Ureter (tissue), 1 donor: ENCODE data around the gene CSN1S1. TPM values are rescaled to one million over a fixed set of nuclear protein-coding genes. Genes with fewer than 3 reads are reported as not detected.
"Not testable (repeated sequence)": the region's sequence is repeated elsewhere in the genome, so short reads cannot be mapped to it uniquely, and the experiment has no call there.

ENCODE experiments used
- DNase-seq: peaks from one replicate; pipeline ENCODE4 v3.0.0-alpha.2; 2020; ENCODE audit warnings: low spot score
- total RNA-seq: library from RNA; stranded (reverse); gene quantifications from one replicate; pipeline ENCODE4 v1.2.4, GENCODE V29; 2023
- donor health status: DM: yes; HTN: yes; CAD: no.

Gene CSN1S1, protein sequence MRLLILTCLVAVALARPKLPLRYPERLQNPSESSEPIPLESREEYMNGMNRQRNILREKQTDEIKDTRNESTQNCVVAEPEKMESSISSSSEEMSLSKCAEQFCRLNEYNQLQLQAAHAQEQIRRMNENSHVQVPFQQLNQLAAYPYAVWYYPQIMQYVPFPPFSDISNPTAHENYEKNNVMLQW
- not detected for total RNA-seq

DNA sequence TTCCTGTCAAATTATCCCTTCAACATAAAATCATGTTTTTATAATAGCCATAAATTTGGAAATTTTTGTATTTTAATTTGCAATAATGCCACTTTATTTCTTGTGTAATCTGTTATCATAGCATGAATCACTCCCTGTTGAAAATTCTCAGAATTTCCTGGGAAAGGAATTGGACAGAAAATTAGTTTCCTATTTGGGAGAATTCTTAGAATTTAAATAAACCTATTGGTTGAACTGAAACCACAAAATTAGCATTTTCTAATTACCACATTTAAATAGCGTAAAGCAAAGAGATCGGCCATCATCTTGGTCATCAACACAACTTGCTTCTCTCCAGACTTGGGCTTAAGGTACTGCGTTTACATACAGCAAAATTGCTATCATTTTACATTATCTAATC lies at the start of gene CSN1S1:
Gene CSN1S1, plus strand, starts transcription at position 301 of the 400 bp plus-strand sequence. CDS start 1,488 bp downstream, outside the sequence.
- no peak for DNase-seq

GRCh38 chr4:69881173-69881773 lies 49.6 kb upstream of the CSN1S1 start:
- DNase-seq = no peak

DNA sequence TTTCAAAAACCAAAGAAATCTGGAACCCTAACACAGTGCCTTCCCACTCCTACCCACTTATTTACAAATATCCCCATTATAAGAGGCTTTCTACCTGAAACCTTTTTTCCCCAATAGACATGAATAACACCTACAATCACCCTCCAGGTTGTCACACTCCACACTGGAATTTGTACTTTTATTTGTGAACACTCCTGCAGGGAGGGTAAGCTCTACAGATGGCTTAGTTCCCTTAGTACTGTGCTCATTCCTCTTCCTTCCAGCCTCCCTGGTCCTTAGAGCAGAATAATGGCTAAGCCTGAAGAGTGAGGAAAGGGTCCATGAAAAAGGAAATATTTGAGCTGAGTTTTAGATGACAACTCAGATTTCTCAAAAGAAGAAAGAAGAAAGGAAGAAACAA lies 48.7 kb upstream of the CSN1S1 start:
- DNase-seq = no peak

GRCh38 chr4:69888336-69888735 lies 42.5 kb upstream of the CSN1S1 start:
- DNase-seq = no peak

DNA sequence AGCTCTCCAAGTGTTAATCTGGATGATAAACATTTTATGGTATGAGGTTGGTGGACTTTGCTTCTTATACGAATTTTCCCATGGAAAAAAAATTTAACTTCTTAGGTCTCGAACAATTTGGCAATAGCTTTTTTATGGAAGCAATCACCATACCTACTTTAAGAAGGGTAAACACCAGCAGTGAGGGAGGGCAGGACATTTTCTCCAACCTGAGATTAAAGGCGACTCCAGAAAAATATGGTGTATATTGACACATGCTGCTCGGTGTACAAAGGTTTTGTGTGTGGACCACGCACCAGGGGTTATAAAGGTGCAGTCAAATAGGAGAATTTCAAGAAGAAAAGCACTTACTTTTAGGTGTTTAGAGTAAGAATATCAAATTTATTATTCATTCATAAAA lies 36.7 kb upstream of the CSN1S1 start:
- no peak for DNase-seq

DNA sequence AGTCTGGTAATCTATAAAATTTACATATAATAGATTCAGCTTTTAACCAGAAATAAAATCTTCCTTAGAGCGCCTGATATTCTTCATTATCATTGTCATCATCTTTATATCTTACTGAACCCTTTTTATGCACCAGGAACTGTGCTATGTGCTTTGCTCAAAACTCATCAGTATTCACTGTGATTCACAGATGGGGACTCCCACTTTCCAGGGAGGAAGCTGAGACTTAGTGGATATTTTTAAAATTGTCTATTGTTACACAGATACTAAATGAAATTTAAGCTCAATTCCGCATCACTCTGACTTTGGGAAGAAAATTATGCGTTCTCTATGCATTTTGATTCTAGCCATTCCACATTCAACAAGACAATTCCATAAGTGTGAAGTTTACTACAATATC lies 36.1 kb upstream of the CSN1S1 start:
- DNase-seq = no peak

- DNase-seq = no peak
Measured at GRCh38 chr4:69896530-69897116, 34.2 kb upstream of the CSN1S1 start.

DNA sequence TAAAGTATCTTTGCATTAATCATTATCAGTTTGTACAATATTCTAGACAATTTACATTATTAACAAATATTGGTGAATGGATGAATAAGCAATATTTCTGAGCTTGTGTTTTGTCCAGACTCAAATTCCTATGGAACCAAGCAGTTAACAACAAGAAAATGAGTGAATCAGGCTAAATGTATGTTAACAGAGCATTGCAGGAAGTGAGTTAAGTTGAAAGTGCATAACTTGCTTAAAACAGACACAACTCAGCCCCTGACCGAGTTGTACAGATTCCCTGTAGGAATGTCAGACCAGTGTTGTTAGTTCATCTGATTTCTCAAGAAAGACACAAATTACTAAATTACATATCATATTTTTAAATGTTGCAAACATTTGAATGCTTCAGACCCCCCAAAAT lies 23.7 kb upstream of the CSN1S1 start:
- no peak for DNase-seq

DNA sequence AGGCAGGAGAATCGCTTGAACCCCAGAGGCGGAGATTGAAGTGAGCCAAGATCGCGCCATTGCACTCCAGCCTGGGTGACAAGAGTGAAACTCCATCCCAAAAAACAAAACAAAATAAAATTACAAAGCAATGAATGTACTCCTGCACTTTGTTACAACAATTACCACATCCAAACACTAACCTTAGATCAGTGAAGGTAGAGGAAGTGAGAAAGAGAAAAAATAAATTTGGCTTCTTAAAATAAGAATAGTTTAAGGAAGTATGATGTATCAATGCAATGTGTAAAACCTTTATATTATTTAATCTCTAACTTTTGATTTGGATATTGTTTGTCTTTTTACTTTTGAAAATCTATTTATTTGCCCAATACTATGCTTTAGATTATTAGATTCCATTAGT lies 21.7 kb upstream of the CSN1S1 start:
- no peak for DNase-seq

DNA sequence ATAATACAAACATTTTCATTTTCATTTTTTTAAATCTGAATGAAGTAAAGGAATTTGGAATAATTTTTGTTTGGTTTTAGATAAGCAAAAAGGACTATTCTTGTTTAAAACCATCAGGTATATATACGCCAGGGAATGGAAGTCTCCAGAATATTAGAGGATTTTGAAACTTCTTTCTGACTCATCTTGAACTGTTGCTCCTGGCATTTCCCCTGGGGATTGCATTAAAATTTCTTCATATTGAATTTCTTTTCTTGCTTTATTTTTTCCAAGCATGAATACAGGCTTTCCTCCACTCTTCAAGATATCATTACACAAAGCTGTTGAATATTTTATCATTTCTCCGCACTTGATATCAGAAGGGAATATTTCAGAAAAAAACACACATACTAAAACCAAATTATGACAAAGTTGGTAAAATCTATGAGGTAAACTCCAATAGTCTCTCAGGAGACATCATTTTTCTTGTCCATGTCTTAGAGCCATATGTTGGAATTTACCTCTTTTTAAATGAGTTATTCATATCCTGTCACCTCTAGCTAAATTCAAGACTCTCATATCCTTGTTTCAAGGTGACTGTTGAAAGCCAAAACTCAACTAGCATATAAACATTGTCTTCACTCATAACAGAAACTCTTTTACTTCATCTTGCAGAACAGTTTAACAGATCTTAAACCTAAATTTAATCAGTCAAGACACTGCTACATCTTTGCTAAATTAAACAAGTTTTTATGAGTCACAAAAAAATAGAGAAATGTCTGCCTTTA lies 20.7 kb upstream of the CSN1S1 start:
- no peak for DNase-seq

GRCh38 chr4:69920874-69921273 lies 10.0 kb upstream of the CSN1S1 start:
- DNase-seq = no peak

GRCh38 chr4:69923782-69924410 lies 7.0 kb upstream of the CSN1S1 start:
- not testable (repeated sequence) for DNase-seq

- DNase-seq = no peak
Measured at GRCh38 chr4:69934150-69934549, 3.3 kb downstream of the CSN1S1 start.

DNA sequence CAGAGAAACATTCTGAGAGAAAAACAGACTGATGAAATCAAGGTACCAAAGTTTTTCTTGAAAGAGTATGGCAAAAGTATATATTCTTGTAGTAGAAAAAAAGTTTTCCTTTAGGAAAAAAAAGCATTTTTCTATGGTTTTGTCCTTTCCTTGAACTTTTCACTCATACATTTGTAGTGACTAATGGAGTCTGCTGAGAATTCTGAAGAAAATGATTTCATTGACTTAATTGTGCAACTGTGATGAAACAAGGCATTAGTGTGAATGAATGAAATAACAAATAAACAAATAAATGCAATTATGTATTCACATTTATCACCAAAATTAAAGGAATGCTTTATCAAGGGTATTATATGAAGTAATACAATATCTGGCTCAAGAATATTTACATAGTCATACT lies 5.7 kb downstream of the CSN1S1 start:
- no peak for DNase-seq

- DNase-seq = no peak
Measured at GRCh38 chr4:69951602-69952001, 20.7 kb downstream of the CSN1S1 start.

DNA sequence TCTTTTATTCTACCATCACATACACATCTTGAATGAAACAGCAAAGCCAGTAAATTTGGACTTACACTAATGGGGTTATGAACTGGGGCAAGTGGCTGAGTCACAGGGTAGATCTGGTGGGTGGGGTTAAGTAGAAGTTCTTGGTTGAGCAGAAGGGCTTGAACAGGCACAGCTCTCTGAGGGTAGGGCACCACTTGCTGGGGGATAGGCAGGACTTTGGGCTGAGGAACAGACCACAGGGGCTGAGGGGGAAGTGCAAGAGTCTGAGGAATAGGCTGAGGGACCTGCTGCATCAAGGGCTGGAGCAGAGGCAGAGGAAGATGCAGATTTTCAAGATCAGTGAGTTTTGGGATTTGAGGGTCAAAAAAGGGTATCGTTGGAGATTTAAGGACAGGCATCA lies 26.3 kb downstream of the CSN1S1 start:
- no peak for DNase-seq

GRCh38 chr4:69965628-69966027 lies 34.8 kb downstream of the CSN1S1 start, which contains the start of gene CSN2:
Gene CSN2 (minus strand): TSS chr4:69965728. CDS start chr4:69960995, 4,733 bp downstream.
- no peak for DNase-seq

- no peak for DNase-seq
Measured at GRCh38 chr4:69970071-69970470, 39.2 kb downstream of the CSN1S1 start.

DNA sequence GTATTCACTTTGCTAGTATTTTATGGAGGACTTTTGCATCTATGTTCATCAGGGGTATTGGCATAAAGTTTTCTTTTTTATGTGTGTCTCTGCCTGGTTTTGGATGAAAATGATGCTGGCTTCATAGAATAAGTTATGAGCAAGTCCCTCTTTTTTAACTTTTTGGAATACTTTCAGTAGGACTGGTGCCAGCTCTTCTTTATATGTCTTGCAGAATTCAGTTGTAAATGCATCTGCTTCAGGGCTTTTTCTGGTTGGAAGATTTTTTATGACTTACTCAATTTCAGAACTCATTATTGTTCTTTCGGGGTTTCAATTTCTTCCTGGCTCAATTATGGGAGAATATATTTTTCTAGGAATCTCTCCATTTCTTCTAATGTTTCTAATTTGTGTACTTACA lies 43.8 kb downstream of the CSN1S1 start:
- DNase-seq = no peak

- DNase-seq = no peak
Measured at GRCh38 chr4:69977582-69977981, 46.7 kb downstream of the CSN1S1 start.

GRCh38 chr4:69984030-69984443 lies 53.2 kb downstream of the CSN1S1 start:
- no peak for DNase-seq

GRCh38 chr4:69986663-69987062 lies 55.8 kb downstream of the CSN1S1 start:
- DNase-seq = no peak
